NOMO-1 treated with DMSO at 0.1 percent for 48 hours (cell line): ENCODE results near the gene ESRRG.

Source experiments
- DNase-seq: peaks from one replicate; lab custom pipeline; 2025; ENCODE audit not compliant: unreplicated experiment; lab: John Stamatoyannopoulos, UW

Gene ESRRG

GRCh38 chr1:216457356-216457755 lies 265.9 kb downstream of the ESRRG start:
- no peak for DNase-seq

- DNase-seq = no peak
Measured at GRCh38 chr1:216456682-216457081, 266.5 kb downstream of the ESRRG start.

- DNase-seq = no peak
Measured at GRCh38 chr1:216453777-216454176, 269.5 kb downstream of the ESRRG start.
